ENCODE results near the gene CEP126. TPM values are rescaled to one million over a fixed set of nuclear protein-coding genes. Genes with fewer than 3 reads are reported as not detected.

CEP126 gene
- total and polyA plus RNA-seq, 2 experiments from 2014 or later = 1.4 to 2.3 TPM

GRCh38 chr11:101913656-101914055 lies 1.2 kb upstream of the CEP126 start:
- H3K27ac ChIP-seq (ENCODE audit: low read depth) = no peak overlapping the region
- no peaks in the 10 kb centered on the region for H3K27me3 ChIP-seq (ENCODE audit: insufficient read depth)
- H3K27ac Mint-ChIP-seq = no peak overlapping the region
- no peaks in the 10 kb centered on the region for H3K9me3 Mint-ChIP-seq
- H3K4me3 ChIP-seq = no peak overlapping the region
- 0 out of 3 replicates have a peak overlapping the region, but pooled peaks have one; percentile 88 for H3K4me3 Mint-ChIP-seq
- TF ChIP-seq, protein P1, sequence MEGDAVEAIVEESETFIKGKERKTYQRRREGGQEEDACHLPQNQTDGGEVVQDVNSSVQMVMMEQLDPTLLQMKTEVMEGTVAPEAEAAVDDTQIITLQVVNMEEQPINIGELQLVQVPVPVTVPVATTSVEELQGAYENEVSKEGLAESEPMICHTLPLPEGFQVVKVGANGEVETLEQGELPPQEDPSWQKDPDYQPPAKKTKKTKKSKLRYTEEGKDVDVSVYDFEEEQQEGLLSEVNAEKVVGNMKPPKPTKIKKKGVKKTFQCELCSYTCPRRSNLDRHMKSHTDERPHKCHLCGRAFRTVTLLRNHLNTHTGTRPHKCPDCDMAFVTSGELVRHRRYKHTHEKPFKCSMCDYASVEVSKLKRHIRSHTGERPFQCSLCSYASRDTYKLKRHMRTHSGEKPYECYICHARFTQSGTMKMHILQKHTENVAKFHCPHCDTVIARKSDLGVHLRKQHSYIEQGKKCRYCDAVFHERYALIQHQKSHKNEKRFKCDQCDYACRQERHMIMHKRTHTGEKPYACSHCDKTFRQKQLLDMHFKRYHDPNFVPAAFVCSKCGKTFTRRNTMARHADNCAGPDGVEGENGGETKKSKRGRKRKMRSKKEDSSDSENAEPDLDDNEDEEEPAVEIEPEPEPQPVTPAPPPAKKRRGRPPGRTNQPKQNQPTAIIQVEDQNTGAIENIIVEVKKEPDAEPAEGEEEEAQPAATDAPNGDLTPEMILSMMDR (conservative IDR thresholded peaks at IDR 0.05; ENCODE audit: low read depth in 2 of 2) = no peak
- no peak for TF ChIP-seq POLR2AphosphoS5 (IDR thresholded peaks at IDR 0.05; ENCODE audit: low read depth)
- no peak for TF ChIP-seq EZH2phosphoT487 (IDR thresholded peaks at IDR 0.05; ENCODE audit: unreplicated experiment)
- no peak for TF ChIP-seq ZNF331 (CRISPR knock-in tag; IDR thresholded peaks at IDR 0.05; ENCODE audit: low read depth)
- TF ChIP-seq, protein P2, sequence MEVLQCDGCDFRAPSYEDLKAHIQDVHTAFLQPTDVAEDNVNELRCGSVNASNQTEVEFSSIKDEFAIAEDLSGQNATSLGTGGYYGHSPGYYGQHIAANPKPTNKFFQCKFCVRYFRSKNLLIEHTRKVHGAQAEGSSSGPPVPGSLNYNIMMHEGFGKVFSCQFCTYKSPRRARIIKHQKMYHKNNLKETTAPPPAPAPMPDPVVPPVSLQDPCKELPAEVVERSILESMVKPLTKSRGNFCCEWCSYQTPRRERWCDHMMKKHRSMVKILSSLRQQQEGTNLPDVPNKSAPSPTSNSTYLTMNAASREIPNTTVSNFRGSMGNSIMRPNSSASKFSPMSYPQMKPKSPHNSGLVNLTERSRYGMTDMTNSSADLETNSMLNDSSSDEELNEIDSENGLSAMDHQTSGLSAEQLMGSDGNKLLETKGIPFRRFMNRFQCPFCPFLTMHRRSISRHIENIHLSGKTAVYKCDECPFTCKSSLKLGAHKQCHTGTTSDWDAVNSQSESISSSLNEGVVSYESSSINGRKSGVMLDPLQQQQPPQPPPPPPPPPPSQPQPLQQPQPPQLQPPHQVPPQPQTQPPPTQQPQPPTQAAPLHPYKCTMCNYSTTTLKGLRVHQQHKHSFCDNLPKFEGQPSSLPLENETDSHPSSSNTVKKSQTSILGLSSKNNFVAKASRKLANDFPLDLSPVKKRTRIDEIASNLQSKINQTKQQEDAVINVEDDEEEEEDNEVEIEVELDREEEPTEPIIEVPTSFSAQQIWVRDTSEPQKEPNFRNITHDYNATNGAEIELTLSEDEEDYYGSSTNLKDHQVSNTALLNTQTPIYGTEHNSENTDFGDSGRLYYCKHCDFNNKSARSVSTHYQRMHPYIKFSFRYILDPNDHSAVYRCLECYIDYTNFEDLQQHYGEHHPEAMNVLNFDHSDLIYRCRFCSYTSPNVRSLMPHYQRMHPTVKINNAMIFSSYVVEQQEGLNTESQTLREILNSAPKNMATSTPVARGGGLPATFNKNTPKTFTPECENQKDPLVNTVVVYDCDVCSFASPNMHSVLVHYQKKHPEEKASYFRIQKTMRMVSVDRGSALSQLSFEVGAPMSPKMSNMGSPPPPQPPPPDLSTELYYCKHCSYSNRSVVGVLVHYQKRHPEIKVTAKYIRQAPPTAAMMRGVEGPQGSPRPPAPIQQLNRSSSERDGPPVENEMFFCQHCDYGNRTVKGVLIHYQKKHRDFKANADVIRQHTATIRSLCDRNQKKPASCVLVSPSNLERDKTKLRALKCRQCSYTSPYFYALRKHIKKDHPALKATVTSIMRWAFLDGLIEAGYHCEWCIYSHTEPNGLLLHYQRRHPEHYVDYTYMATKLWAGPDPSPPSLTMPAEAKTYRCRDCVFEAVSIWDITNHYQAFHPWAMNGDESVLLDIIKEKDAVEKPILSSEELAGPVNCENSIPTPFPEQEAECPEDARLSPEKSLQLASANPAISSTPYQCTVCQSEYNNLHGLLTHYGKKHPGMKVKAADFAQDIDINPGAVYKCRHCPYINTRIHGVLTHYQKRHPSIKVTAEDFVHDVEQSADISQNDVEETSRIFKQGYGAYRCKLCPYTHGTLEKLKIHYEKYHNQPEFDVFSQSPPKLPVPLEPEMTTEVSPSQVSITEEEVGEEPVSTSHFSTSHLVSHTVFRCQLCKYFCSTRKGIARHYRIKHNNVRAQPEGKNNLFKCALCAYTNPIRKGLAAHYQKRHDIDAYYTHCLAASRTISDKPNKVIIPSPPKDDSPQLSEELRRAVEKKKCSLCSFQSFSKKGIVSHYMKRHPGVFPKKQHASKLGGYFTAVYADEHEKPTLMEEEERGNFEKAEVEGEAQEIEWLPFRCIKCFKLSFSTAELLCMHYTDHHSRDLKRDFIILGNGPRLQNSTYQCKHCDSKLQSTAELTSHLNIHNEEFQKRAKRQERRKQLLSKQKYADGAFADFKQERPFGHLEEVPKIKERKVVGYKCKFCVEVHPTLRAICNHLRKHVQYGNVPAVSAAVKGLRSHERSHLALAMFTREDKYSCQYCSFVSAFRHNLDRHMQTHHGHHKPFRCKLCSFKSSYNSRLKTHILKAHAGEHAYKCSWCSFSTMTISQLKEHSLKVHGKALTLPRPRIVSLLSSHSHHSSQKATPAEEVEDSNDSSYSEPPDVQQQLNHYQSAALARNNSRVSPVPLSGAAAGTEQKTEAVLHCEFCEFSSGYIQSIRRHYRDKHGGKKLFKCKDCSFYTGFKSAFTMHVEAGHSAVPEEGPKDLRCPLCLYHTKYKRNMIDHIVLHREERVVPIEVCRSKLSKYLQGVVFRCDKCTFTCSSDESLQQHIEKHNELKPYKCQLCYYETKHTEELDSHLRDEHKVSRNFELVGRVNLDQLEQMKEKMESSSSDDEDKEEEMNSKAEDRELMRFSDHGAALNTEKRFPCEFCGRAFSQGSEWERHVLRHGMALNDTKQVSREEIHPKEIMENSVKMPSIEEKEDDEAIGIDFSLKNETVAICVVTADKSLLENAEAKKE (CRISPR knock-in tag; IDR thresholded peaks at IDR 0.05) = no peak
- no peak for TF ChIP-seq ZNF114 (CRISPR knock-in tag; IDR thresholded peaks at IDR 0.05)
- TF ChIP-seq STAT1 (IDR thresholded peaks at IDR 0.05; ENCODE audit: unreplicated experiment) = no peak
- TF ChIP-seq, protein P3, sequence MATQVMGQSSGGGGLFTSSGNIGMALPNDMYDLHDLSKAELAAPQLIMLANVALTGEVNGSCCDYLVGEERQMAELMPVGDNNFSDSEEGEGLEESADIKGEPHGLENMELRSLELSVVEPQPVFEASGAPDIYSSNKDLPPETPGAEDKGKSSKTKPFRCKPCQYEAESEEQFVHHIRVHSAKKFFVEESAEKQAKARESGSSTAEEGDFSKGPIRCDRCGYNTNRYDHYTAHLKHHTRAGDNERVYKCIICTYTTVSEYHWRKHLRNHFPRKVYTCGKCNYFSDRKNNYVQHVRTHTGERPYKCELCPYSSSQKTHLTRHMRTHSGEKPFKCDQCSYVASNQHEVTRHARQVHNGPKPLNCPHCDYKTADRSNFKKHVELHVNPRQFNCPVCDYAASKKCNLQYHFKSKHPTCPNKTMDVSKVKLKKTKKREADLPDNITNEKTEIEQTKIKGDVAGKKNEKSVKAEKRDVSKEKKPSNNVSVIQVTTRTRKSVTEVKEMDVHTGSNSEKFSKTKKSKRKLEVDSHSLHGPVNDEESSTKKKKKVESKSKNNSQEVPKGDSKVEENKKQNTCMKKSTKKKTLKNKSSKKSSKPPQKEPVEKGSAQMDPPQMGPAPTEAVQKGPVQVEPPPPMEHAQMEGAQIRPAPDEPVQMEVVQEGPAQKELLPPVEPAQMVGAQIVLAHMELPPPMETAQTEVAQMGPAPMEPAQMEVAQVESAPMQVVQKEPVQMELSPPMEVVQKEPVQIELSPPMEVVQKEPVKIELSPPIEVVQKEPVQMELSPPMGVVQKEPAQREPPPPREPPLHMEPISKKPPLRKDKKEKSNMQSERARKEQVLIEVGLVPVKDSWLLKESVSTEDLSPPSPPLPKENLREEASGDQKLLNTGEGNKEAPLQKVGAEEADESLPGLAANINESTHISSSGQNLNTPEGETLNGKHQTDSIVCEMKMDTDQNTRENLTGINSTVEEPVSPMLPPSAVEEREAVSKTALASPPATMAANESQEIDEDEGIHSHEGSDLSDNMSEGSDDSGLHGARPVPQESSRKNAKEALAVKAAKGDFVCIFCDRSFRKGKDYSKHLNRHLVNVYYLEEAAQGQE (IDR thresholded peaks at IDR 0.05; ENCODE audit: unreplicated experiment) = no peak
- no peak for TF ChIP-seq EZH2 (IDR thresholded peaks at IDR 0.05; ENCODE audit: low read depth, unreplicated experiment)
- no peak overlapping the region for H2AFZ ChIP-seq
- no peaks in the 10 kb centered on the region for H3K36me3 Mint-ChIP-seq (ENCODE audit: low read depth)
- peaks cover 24% of the 10 kb centered on the region for H3K4me1 Mint-ChIP-seq
- peaks cover 5% of the 10 kb centered on the region for H3K27me3 Mint-ChIP-seq (ENCODE audit: insufficient read depth, low read depth, poor library complexity)
- peaks cover 29% of the 10 kb centered on the region for H3K4me1 ChIP-seq (ENCODE audit: insufficient read depth)
- H3K79me2 ChIP-seq (replicated peaks; ENCODE audit: insufficient read depth) = no peaks in the 10 kb centered on the region
- H4K20me1 ChIP-seq (replicated peaks; ENCODE audit: insufficient read depth) = no peaks in the 10 kb centered on the region
- no peaks in the 10 kb centered on the region for H3F3A ChIP-seq (replicated peaks; ENCODE audit: low read depth)
- no peak overlapping the region for H3K4me2 ChIP-seq
- no peaks in the 10 kb centered on the region for H3K9me2 ChIP-seq (ENCODE audit: insufficient read depth)
- ATAC-seq = no peak
- no peak for DNase-seq (ENCODE audit: low spot score)
- H3K36me3 ChIP-seq (ENCODE audit: insufficient read depth) = no peaks in the 10 kb centered on the region

Measured in GM23338 (cell line).